Hematopoietic multipotent progenitor cell treated with erythropoietin and hydrocortisone succinate and interleukin-3 and kit ligand, for 8 days (in vitro differentiated cells): ENCODE results near the gene RASSF7.

Experiments used
- DNase-seq: peaks from one replicate; pipeline ENCODE4 v3.0.0-alpha.2; 2015

The RASSF7 gene

DNA sequence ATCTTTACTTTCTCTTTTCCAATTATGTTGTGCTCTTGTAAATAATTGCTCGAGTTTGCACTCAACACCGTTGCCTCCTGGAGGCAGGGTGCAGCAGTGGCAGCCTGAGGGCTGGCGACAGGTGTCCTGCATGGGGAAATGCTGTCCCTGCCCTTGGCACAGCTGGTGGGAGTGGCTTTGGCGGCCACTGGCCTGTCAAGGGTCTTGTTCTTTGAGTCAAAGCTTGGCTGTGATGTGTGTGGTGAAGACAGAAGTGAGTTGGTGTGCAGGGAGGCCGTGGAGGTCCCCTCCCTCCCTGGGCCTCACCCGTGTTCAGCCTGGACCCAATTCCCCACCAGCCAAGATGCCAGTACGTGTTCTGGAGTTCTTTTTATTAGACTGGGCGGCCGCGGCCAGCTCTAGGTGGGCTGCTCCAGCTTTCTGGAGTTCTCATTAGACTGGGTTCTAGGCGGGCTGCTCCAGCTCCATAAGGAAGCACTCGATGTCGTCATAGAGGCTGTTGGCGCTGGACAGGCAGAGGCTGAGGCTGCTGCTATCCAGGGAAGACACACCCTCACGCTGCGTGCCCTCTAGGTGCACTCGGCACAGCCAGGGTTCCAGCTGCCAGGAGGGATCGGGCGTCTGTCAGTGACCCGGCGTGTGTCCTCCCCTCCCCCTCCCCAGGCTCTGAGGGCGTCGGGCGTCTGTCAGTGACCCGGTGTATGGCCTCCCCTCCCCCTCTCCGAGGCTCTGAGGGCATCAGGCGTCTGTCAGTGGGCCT, 51.6 kb downstream of the RASSF7 start:
- DNase-seq, result peak; percentile 50

DNA sequence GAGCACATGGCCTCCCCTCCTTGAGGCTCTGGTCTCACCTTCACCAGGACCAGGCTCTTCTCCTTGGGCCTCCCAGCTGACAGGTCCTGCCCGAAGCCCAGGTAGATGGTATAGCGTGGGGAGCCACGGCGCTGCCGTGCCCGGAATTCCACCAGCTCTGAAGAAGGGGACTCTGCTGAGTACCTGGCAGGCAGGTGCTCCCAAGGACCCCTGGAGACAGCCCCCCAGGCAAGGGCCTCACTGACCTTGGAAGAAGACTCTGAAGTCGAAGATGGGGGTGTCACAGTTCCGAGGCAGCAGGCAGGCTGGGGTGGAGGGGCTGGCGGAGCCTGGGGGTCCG, 52.2 kb downstream of the RASSF7 start:
- no peak for DNase-seq

DNA sequence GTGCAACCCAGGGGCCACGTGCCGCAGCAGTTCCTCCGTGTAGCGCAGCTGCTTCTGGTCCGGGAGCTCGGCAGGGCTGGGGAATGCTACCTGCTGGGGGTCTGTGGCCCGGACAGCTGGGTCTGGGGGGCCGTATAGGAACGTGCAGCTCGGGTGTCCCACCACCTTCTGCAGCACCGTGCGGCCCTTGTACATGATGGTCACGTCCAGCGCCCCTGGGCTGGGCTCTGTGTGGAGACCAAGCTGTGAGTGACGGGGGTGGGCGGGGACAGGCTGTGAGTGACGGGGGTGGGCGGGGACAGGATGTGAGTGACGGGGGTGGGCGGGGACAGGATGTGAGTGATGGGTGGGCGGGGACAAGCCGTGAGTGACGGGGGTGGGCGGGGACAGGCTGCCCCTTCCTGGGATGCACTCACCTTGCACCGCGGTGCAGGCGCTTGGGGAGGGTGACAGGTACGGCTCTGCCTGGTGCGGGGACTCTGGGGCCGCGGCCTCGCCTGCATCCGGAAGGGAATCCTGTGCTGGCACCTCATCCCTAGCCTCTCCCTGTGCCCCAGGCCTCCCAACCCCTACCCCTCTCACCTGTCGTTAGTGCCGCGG, 52.7 kb downstream of the RASSF7 start:
- DNase-seq, result peak; percentile 55
